K562 (cell line): ENCODE data around the gene POU2F3. TPM values are rescaled to one million over a fixed set of nuclear protein-coding genes. Genes with fewer than 3 reads are reported as not detected.

Source experiments
- ATAC-seq: fragments of 200-7000 bp; cut with Tn5 transposase; 3 replicates; pipeline ENCODE4 v1.9.1; 2020; ENCODE audit warnings: moderate library complexity
- BruUV-seq: library from RNA; stranded (reverse); fragments of 400-500 nt; replicated peaks from 2 replicates; lab custom pipeline; 2021; lab: Mats Ljungman, UMichigan
- CTCF ChIA-PET: fragments of 300-600 bp; formaldehyde crosslinking; extraction: SDS; loops from one replicate; lab custom pipeline; 2021; ENCODE audit warnings: low intra/inter-chr PET ratio; lab: Yijun Ruan, JAX
- POLR2A ChIA-PET: fragments of 300-600, 350-650 bp; sonication (Branson Sonifier 250); formaldehyde crosslinking; extraction: SDS; loops from one replicate; lab custom pipeline; 2021; ENCODE audit warnings: antibody characterized with exemption, inconsistent platforms; lab: Yijun Ruan, JAX
- DNase-seq, 4 experiments: peaks; one replicate each; pipeline versions ENCODE4 v3.0.0 to v3.0.0-alpha.2; 2011 to 2018; ENCODE audit warnings: low spot score in 3 of 4, mixed read lengths in 3 of 4; ENCODE audit errors: extremely low read depth in 1 of 4
- FAIRE-seq: peaks from 2 replicates; lab custom pipeline; 2011; peaks lifted over from hg19 to GRCh38; lab: Jason Lieb, UNC
- H2AFZ ChIP-seq: 2 replicates; pipeline ENCODE4 v1.6.0; 2011; ENCODE audit warnings: low read depth, low read length, control low read depth, inconsistent platforms
- H3K27ac ChIP-seq: fragments of 200-600 bp; 3 replicates; pipeline ENCODE4 v1.8.0; 2011; ENCODE audit warnings: low read depth, mild to moderate bottlenecking, control low read depth, inconsistent platforms, low read length, moderate library complexity, mixed read lengths; ENCODE audit errors: extremely low read depth
- H3K27me3 ChIP-seq, 2 experiments: fragments of 300-600 bp in 1 of 2; 2 replicates in 1 of 2; 3 replicates in 1 of 2; pipeline versions ENCODE4 v1.6.0 to v1.8.0; 2011; ENCODE audit warnings: inconsistent platforms in 2 of 2, low read length in 2 of 2, mild to moderate bottlenecking in 1 of 2, mixed read lengths in 1 of 2, moderate library complexity in 1 of 2; ENCODE audit not compliant: control insufficient read depth in 2 of 2, insufficient read depth in 2 of 2
- H3K36me3 ChIP-seq: fragments of 300-600 bp; 3 replicates; pipeline ENCODE4 v1.8.0; 2011; ENCODE audit warnings: mild to moderate bottlenecking, low read length, inconsistent platforms; ENCODE audit not compliant: control insufficient read depth, insufficient read depth
- H3K4me1 ChIP-seq, 2 experiments: fragments of 200-600 bp in 1 of 2; replicated peaks in 1 of 2; 2 replicates in 1 of 2; 3 replicates in 1 of 2; pipeline versions ENCODE4 v1.5.1 to v1.8.0; 2011; ENCODE audit warnings: inconsistent platforms in 2 of 2, low read length in 2 of 2, mild to moderate bottlenecking in 1 of 2, mixed read lengths in 1 of 2, moderate library complexity in 1 of 2; ENCODE audit not compliant: control insufficient read depth in 2 of 2, insufficient read depth in 2 of 2
- H3K4me2 ChIP-seq: 2 replicates; pipeline ENCODE4 v1.6.1; 2011; ENCODE audit warnings: low read length, control low read depth, inconsistent platforms, mixed read lengths; ENCODE audit not compliant: insufficient read depth
- H3K4me3 ChIP-seq: fragments of 200-600 bp; sonication (generic), shearing (Covaris generic); 2 replicates; pipeline ENCODE4 v1.5.1; 2016; ENCODE audit warnings: control low read depth, inconsistent platforms
- H3K79me2 ChIP-seq: fragments of 200-600 bp; 3 replicates; pipeline ENCODE4 v1.8.0; 2011; ENCODE audit warnings: low read length, inconsistent platforms; ENCODE audit not compliant: control insufficient read depth, insufficient read depth
- H3K9ac ChIP-seq, 2 experiments: 2 replicates each; pipeline versions ENCODE4 v1.6.0 to v1.6.1; 2011; ENCODE audit warnings: low read depth in 2 of 2, low read length in 2 of 2, control low read depth in 1 of 2, inconsistent platforms in 1 of 2, mild to moderate bottlenecking in 1 of 2, mixed read lengths in 1 of 2; ENCODE audit not compliant: insufficient read depth in 1 of 2
- H3K9me1 ChIP-seq: one replicate; pipeline ENCODE4 v1.6.0; 2011; ENCODE audit warnings: inconsistent platforms, mild to moderate bottlenecking, low read length, moderate library complexity; ENCODE audit not compliant: control insufficient read depth, insufficient read depth
- H3K9me3 ChIP-seq: replicated peaks from 2 replicates; pipeline ENCODE4 v1.5.1; 2011; ENCODE audit warnings: low read depth, low read length, inconsistent platforms; ENCODE audit not compliant: control insufficient read depth, insufficient read depth
- H4K20me1 ChIP-seq: replicated peaks from 2 replicates; pipeline ENCODE4 v1.6.1; 2011; ENCODE audit warnings: low read length, inconsistent platforms, mixed read lengths; ENCODE audit not compliant: control insufficient read depth, insufficient read depth
- ARID1B ChIP-seq: fragments of 450-650 bp; IDR thresholded peaks from 2 replicates; pipeline ENCODE4 v1.6.1; 2016; ENCODE audit warnings: antibody characterized with exemption, mild to moderate bottlenecking, inconsistent platforms
- ESRRA ChIP-seq: fragments of 450-650 bp; IDR thresholded peaks from 2 replicates; pipeline ENCODE4 v1.6.1; 2014; ENCODE audit warnings: low read depth, mild to moderate bottlenecking, moderate library complexity, borderline replicate concordance
- NFIC ChIP-seq: fragments of 450-650 bp; IDR thresholded peaks from 2 replicates; pipeline ENCODE4 v1.6.1; 2017; ENCODE audit warnings: mild to moderate bottlenecking, inconsistent platforms
- ZNF174 ChIP-seq: fragments of 250-450 bp; sonication (Bioruptor Pico); IDR thresholded peaks from 2 replicates; pipeline ENCODE4 v1.4.0; 2020; ENCODE audit warnings: mild to moderate bottlenecking
- ZNF263 ChIP-seq: sonication (generic); formaldehyde crosslinking; IDR thresholded peaks from 2 replicates; pipeline ENCODE4 v1.8.0; 2022; ENCODE audit warnings: mild to moderate bottlenecking, missing genetic modification reagents, borderline replicate concordance
- WGBS: fragments of 100-300 bp; shearing (Covaris generic); methylation state at CpG from one replicate; pipeline ENCODE4 v1.1.6; 2016; ENCODE audit warnings: low coverage, mixed read lengths; ENCODE audit not compliant: insufficient coverage; ENCODE audit errors: missing lambda C conversion rate; 5-methylcytosine and 5-hydroxymethylcytosine counted together
- in situ Hi-C: fragments of 300-500 bp; cut with MboI; formaldehyde crosslinking; loops from 4 replicates; pipeline ENCODE4 v1.15.0; 2018; ENCODE audit warnings: inconsistent platforms, mixed read lengths
- intact Hi-C: fragments of 100-400 bp; cut with micrococcal nuclease; formaldehyde crosslinking; loops from 2 replicates; pipeline ENCODE4 v1.14.2; 2022
- polyA plus RNA-seq, 8 experiments: library from polyadenylated mRNA; depleted of rRNA in 4 of 8; stranded (reverse) in 5 of 8; unstranded in 3 of 8; fragments of >200 nt; fragmentation: Nextera tagmentation in 2 of 8; fragmentation: Illumina TruSeq in 1 of 8; extraction: Ambion mirVana in 2 of 8; extraction: Trizol in 1 of 8; gene quantifications; 2 replicates each; pipeline versions ENCODE4 v1.2.1 to v1.2.3, GENCODE V29; 2011 to 2014; ENCODE audit warnings: inconsistent platforms in 1 of 8, missing spikeins in 1 of 8
- total RNA-seq, 7 experiments: library from RNA; depleted of rRNA in 6 of 7; stranded (reverse); fragments of >200 nt in 6 of 7; fragmentation: Illumina TruSeq in 2 of 7; extraction: Trizol in 2 of 7; gene quantifications; 2 replicates each; pipeline versions ENCODE4 v1.2.1 to v1.2.3, GENCODE V29; 2011 to 2021; ENCODE audit warnings: low replicate concordance in 1 of 7

Gene POU2F3
- total and polyA plus RNA-seq, 9 of the 15 experiments (the other 6 are each of a cell fraction or from before 2014, with no cell fraction given) = not detected

DNA sequence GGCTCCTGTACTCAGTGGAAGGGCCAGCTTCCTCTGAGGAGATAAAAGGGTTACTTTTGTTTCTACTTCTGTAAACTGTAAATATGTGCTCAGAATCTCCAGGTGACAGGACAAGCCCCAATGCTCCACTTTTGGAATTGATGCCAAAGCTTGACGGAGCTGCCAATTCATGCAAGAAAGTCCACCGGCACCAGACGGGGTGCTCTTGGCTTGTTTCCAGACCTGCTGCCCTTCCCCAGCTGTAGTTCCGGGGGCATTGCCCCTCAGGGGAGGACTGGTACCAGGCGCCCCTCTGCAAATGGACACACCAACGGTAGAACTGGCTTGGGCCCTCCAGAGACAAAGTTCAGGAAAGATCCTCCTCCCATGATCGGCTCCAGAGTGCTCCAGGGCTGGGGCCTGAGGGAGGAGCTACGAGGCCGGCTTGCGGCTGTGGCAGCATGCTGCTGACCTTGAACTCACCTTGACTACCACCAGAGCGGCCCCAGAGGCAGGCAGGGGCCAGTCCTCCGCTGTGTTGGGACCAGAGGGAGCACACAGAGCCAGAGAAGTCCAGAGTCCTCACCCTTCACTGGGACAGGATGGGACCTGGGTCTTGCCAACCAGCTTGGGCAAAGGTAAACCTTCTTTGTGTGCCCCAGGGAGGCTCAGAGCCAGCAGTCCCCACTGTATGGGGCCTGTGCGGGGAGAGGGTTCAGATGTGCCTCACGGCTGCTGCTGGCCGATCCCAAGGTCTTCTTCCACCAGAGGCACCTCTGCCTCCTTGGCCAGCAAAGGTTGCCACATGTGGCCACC lies 46.9 kb upstream of the POU2F3 start:
- Histone ChIP-seq H4K20me1 (peaks cover 7% of the 10 kb centered on the region; the same call in 1 of the 2 replicates), H3K9me1 (no peaks in the 10 kb centered on the region), H3K4me2 (no peak overlapping the region), H3K27me3 (peaks cover 26 to 82% of the 10 kb centered on the region in 2 experiments), H3K9me3 (no peaks in the 10 kb centered on the region), H3K4me1 (peaks cover 6% of the 10 kb centered on the region in 2 experiments; a peak in 2 of 5 replicates)
- peak; percentile 16; the same call in 1 of the 3 replicates for ATAC-seq
- peak in 1 of 4 experiments; percentile 28 for DNase-seq
- POLR2A ChIA-PET = interaction anchor here (1.4 to 1.6 kb wide), 2 partner anchors 10 to 19 kb away, joined by 3 to 8 read pairs; no protein-coding TSS in a partner anchor
- CTCF ChIA-PET = no interaction called here
- in situ Hi-C loops = no loop called here
- TF ChIP-seq NFIC (peak; percentile 26; the same call in 1 of the 2 replicates), ARID1B (no peak), ESRRA (peak; percentile 80), ZNF174 (CRISPR knock-in tag) (no peak), ZNF263 (CRISPR knock-in tag) (peak; percentile 60)
- TF ChIP-seq, all 486 proteins: peak for 3
- BruUV-seq = no TSS peak
- H3K9ac ChIP-seq = peak overlapping the region in 1 of 2 experiments; percentile 52; a peak in 2 of 4 replicates
- H3K36me3 ChIP-seq = no peaks in the 10 kb centered on the region
- intact Hi-C loops = no loop called here
- H2AFZ ChIP-seq = no peak overlapping the region
- H3K4me3 ChIP-seq = no peak overlapping the region
- H3K27ac ChIP-seq = no peak overlapping the region
- no peaks in the 10 kb centered on the region for H3K79me2 ChIP-seq
- whole genome bisulfite sequencing = 14% methylated on average over 15 of the region's 15 CpGs
- no peak for FAIRE-seq
